Endothelial cell of umbilical vein (primary cell): Measurements from ENCODE around the gene SMOC2. TPM values are rescaled to one million over a fixed set of nuclear protein-coding genes. Genes with fewer than 3 reads are reported as not detected.

Experiments used
- BruUV-seq: library from RNA; stranded (reverse); fragments of 400-500 nt; replicated peaks from 2 replicates; lab custom pipeline; 2021; lab: Mats Ljungman, UMichigan
- CTCF ChIA-PET: fragments of 300-600, 350-600 bp; sonication (Branson Sonifier 250); formaldehyde crosslinking; loops from one replicate; lab custom pipeline; 2021; ENCODE audit warnings: antibody characterized with exemption, inconsistent platforms; lab: Charles Lee
- POLR2A ChIA-PET: fragments of 300-600, 350-600 bp; sonication (Branson Sonifier 250); formaldehyde crosslinking; loops from one replicate; lab custom pipeline; 2021; ENCODE audit warnings: antibody characterized with exemption, inconsistent platforms; lab: Charles Lee
- DNase-seq: peaks from one replicate; pipeline ENCODE4 v3.0.0-alpha.2; 2011; ENCODE audit warnings: low read depth, low spot score
- FAIRE-seq: peaks from 2 replicates; lab custom pipeline; 2011; peaks lifted over from hg19 to GRCh38; lab: Jason Lieb, UNC
- H2AFZ ChIP-seq: 2 replicates; pipeline ENCODE4 v1.6.0; 2012; ENCODE audit warnings: low read depth, low read length, control low read depth, inconsistent platforms
- H3K27ac ChIP-seq: 2 replicates; pipeline ENCODE4 v1.5.1; 2011; ENCODE audit warnings: low read depth, mild to moderate bottlenecking, control low read depth, low read length, moderate library complexity; ENCODE audit not compliant: insufficient read depth
- H3K27me3 ChIP-seq, 2 experiments: 2 replicates each; pipeline versions ENCODE4 v1.6.0 to v1.6.1; 2011; ENCODE audit warnings: low read length in 2 of 2, mixed read lengths in 1 of 2; ENCODE audit not compliant: control insufficient read depth in 2 of 2, insufficient read depth in 2 of 2
- H3K36me3 ChIP-seq, 2 experiments: 2 replicates in 1 of 2; 3 replicates in 1 of 2; pipeline ENCODE4 v1.5.1; 2011; ENCODE audit warnings: low read length in 2 of 2, mild to moderate bottlenecking in 1 of 2, moderate library complexity in 1 of 2; ENCODE audit not compliant: control insufficient read depth in 2 of 2, insufficient read depth in 2 of 2; ENCODE audit errors: extremely low read depth in 1 of 2
- H3K4me1 ChIP-seq: 3 replicates; pipeline ENCODE4 v1.5.1; 2011; ENCODE audit warnings: mild to moderate bottlenecking, low read length; ENCODE audit not compliant: control insufficient read depth, insufficient read depth; ENCODE audit errors: extremely low read depth
- H3K4me2 ChIP-seq: 2 replicates; pipeline ENCODE4 v1.6.1; 2011; ENCODE audit warnings: low read length, control low read depth, mixed read lengths; ENCODE audit not compliant: insufficient read depth
- H3K4me3 ChIP-seq, 3 experiments: fragments of 200-600 bp in 1 of 3; sonication (generic), shearing (Covaris generic) in 1 of 3; replicated peaks in 1 of 3; 2 replicates each; pipeline ENCODE4 v1.5.1; 2011 to 2016; ENCODE audit warnings: control low read depth in 3 of 3, low read length in 3 of 3, mild to moderate bottlenecking in 2 of 3, inconsistent platforms in 1 of 3, low read depth in 1 of 3, moderate library complexity in 1 of 3; ENCODE audit not compliant: insufficient read depth in 1 of 3
- H3K79me2 ChIP-seq: 2 replicates; pipeline ENCODE4 v1.6.0; 2012; ENCODE audit warnings: low read length, inconsistent platforms; ENCODE audit not compliant: control insufficient read depth, insufficient read depth
- H3K9ac ChIP-seq: replicated peaks from 2 replicates; pipeline ENCODE3; 2011; ENCODE audit warnings: low read length, control low read depth; ENCODE audit not compliant: insufficient read depth; ENCODE audit errors: extremely low read depth
- H3K9me1 ChIP-seq: replicated peaks from 3 replicates; pipeline ENCODE4 v1.6.0; 2011; ENCODE audit warnings: mild to moderate bottlenecking, low read length; ENCODE audit not compliant: control insufficient read depth, insufficient read depth; ENCODE audit errors: extremely low read depth
- H3K9me3 ChIP-seq: replicated peaks from 2 replicates; pipeline ENCODE4 v1.5.1; 2012; ENCODE audit warnings: low read length, inconsistent platforms; ENCODE audit not compliant: control insufficient read depth, insufficient read depth
- H4K20me1 ChIP-seq: replicated peaks from 2 replicates; pipeline ENCODE3; 2011; ENCODE audit warnings: mild to moderate bottlenecking, low read length; ENCODE audit not compliant: control insufficient read depth, insufficient read depth; ENCODE audit errors: extremely low read depth
- CTCF ChIP-seq, 2 donors: IDR thresholded peaks; 1 replicate in 1 of 2; 2 replicates in 1 of 2; pipeline ENCODE4 v1.5.1; 2011; ENCODE audit warnings: low read length in 2 of 2, mild to moderate bottlenecking in 2 of 2, moderate library complexity in 2 of 2, control low read depth in 1 of 2, inconsistent platforms in 1 of 2, low read depth in 1 of 2; ENCODE audit not compliant: insufficient read depth in 1 of 2; ENCODE audit errors: extremely low read depth in 1 of 2
- EZH2 ChIP-seq: IDR thresholded peaks from 2 replicates; pipeline ENCODE4 v1.6.1; 2012; ENCODE audit warnings: borderline replicate concordance, low read depth, mild to moderate bottlenecking, moderate library complexity, low read length, inconsistent platforms; ENCODE audit not compliant: severe bottlenecking
- FOS ChIP-seq: IDR thresholded peaks from 2 replicates; pipeline ENCODE4 v1.6.1; 2011; ENCODE audit warnings: mild to moderate bottlenecking, low read length, moderate library complexity, borderline replicate concordance; ENCODE audit not compliant: insufficient read depth
- GATA2 ChIP-seq: IDR thresholded peaks from 2 replicates; pipeline ENCODE4 v1.7.0; 2011; ENCODE audit warnings: low read depth, mild to moderate bottlenecking, moderate library complexity, mixed read lengths, low read length; ENCODE audit not compliant: insufficient read length, insufficient read depth
- JUN ChIP-seq: IDR thresholded peaks from 2 replicates; pipeline ENCODE4 v1.6.1; 2011; ENCODE audit warnings: borderline replicate concordance, low read depth; ENCODE audit not compliant: insufficient read length, insufficient read depth
- MAX ChIP-seq: IDR thresholded peaks from 2 replicates; pipeline ENCODE4 v1.6.1; 2011; ENCODE audit not compliant: insufficient read depth, insufficient read length
- MYC ChIP-seq: IDR thresholded peaks from one replicate; pipeline ENCODE4 v1.6.1; 2011; ENCODE audit warnings: mild to moderate bottlenecking, low read depth, low read length
- POLR2A ChIP-seq: IDR thresholded peaks from 2 replicates; pipeline ENCODE4 v1.6.1; 2012; ENCODE audit warnings: low read depth, mild to moderate bottlenecking, control low read depth, low read length
- POLR2AphosphoS5 ChIP-seq: IDR thresholded peaks from 2 replicates; pipeline ENCODE4 v1.6.1; 2012; ENCODE audit warnings: low read depth, mild to moderate bottlenecking, control low read depth, low read length, moderate library complexity; ENCODE audit not compliant: insufficient read depth
- dilution Hi-C: fragments of 300-500 bp; cut with MboI; formaldehyde crosslinking; loops from one replicate; pipeline ENCODE4 v1.15.0; 2019; ENCODE audit warnings: low sequenced_read_pairs; ENCODE audit not compliant: extremely low pct_ligation_motif_present
- intact Hi-C: fragments of 100-400 bp; cut with micrococcal nuclease; formaldehyde crosslinking; loops from one replicate; pipeline ENCODE4 v1.10.0; 2022
- polyA plus RNA-seq, 4 experiments: library from polyadenylated mRNA; depleted of rRNA in 3 of 4; stranded (reverse) in 3 of 4; unstranded in 1 of 4; fragments of >200 nt; gene quantifications; 2 replicates each; pipeline versions ENCODE4 v1.2.1 to v1.2.3, GENCODE V29; 2011 to 2012; ENCODE audit warnings: missing spikeins in 1 of 4
- total RNA-seq: library from RNA; stranded (reverse); gene quantifications from 2 replicates; pipeline ENCODE4 v1.2.3, GENCODE V29; 2021

The SMOC2 gene
- total and polyA plus RNA-seq, 2 donors (not counting 3 experiments of a cell fraction or from before 2014, with no cell fraction given): not detected

DNA sequence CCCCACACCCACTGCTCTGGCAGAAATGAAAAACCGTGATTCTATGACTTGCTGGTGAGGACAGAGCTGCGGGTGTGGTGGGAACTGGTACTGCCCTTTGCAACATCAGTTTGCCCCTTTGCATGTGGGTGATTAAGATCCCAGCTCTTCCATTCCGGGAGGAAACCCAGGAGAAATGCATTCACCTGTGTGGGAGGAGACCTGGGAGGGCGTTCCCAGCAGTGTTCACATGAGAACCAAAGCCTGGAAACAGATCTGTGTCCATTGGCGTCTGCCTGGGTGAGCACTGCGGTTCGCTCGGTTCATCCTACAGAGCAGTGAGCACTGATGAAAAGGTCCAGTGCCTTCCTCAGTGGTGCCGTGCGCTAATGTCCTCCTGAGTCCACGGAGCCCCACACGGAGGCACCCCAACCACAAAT, 89.7 kb downstream of the SMOC2 start:
- intact Hi-C loops: no loop called here

More for the DNA sequence above, 89.7 kb downstream of the SMOC2 start:
- no peaks in the 10 kb centered on the region for H3K79me2 ChIP-seq
- H3K9ac ChIP-seq: no peak overlapping the region
- no TSS peak for BruUV-seq
- H3K27ac ChIP-seq: no peak overlapping the region
- H3K27me3 ChIP-seq: no peaks in the 10 kb centered on the region
- H3K9me3 ChIP-seq: no peaks in the 10 kb centered on the region
- POLR2A ChIA-PET: no interaction called here
- no peak overlapping the region for H3K4me2 ChIP-seq
- H2AFZ ChIP-seq: no peak overlapping the region
- no peak for FAIRE-seq
- dilution Hi-C loops: no loop called here
- no peak for TF ChIP-seq EZH2
- TF ChIP-seq POLR2AphosphoS5: no peak
- no peak for TF ChIP-seq MYC
- no peak for TF ChIP-seq POLR2A
- TF ChIP-seq JUN: no peak
- TF ChIP-seq MAX: no peak
- no peak for TF ChIP-seq GATA2
- no peak for TF ChIP-seq FOS
- no peak for TF ChIP-seq CTCF (IDR thresholded peaks at IDR 0.05; ENCODE audit: extremely low read depth in 1 of 2, insufficient read depth in 1 of 2, low read depth in 1 of 2, low read length in 2 of 2)
- no peaks in the 10 kb centered on the region for H3K36me3 ChIP-seq
- no peaks in the 10 kb centered on the region for H3K9me1 ChIP-seq
- peaks cover 30% of the 10 kb centered on the region for H3K4me1 ChIP-seq
- CTCF ChIA-PET: no interaction called here
- H4K20me1 ChIP-seq: no peaks in the 10 kb centered on the region
- no peak overlapping the region for H3K4me3 ChIP-seq
- no peak for DNase-seq
